Measurements from ENCODE around the gene RB1. TPM values are rescaled to one million over a fixed set of nuclear protein-coding genes. Genes with fewer than 3 reads are reported as not detected.

The RB1 gene
- total and polyA plus RNA-seq, 9 of the 15 experiments (the other 6 are each of a cell fraction or from before 2014, with no cell fraction given), result 5.0 to 23.8 (median 17.9) TPM

DNA sequence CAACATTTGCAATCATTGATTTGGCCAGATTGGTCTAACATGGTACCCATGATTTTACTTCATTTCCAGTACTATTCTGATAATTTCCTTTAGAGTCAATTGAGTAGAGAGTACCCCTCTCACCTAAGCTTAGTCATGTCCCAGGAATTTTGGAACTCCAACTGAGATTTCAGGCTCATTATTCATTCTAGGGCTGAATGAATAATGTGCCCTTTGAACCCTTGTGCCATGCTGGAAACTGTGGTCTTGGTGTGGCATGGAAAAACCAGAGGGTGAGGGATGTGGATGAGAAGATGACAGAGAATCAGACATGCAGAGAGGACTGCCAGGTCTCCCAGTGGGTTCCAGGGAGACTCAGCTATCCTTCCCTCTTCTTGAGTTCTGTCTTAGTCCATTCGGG lies 40.4 kb upstream of the RB1 start:
- Histone ChIP-seq H4K20me1 (replicated peaks; ENCODE audit: control insufficient read depth, insufficient read depth, low read length) (no peaks in the 10 kb centered on the region), H3K4me3 (no peak overlapping the region), H3K36me3 (ENCODE audit: control insufficient read depth, insufficient read depth, low read length) (peaks cover 26% of the 10 kb centered on the region; the same call in 1 of the 3 replicates), H3K4me1 (replicated peaks in 1 of 2; ENCODE audit: control insufficient read depth in 2 of 2, insufficient read depth in 2 of 2, low read length in 2 of 2) (no peaks in the 10 kb centered on the region), H3K79me2 (ENCODE audit: control insufficient read depth, insufficient read depth, low read length) (no peaks in the 10 kb centered on the region), H3K9me3 (replicated peaks; ENCODE audit: control insufficient read depth, insufficient read depth, low read depth, low read length) (no peaks in the 10 kb centered on the region), H2AFZ (ENCODE audit: low read depth, low read length) (no peak overlapping the region), H3K9me1 (ENCODE audit: control insufficient read depth, insufficient read depth, low read length) (no peaks in the 10 kb centered on the region), H3K27me3 (ENCODE audit: control insufficient read depth in 2 of 2, insufficient read depth in 2 of 2, low read length in 2 of 2) (no peaks in the 10 kb centered on the region), H3K27ac (ENCODE audit: extremely low read depth, low read depth, low read length) (no peak overlapping the region), H3K4me2 (ENCODE audit: insufficient read depth, low read length) (no peak overlapping the region), H3K9ac (ENCODE audit: insufficient read depth in 1 of 2, low read depth in 2 of 2, low read length in 2 of 2) (no peak overlapping the region)
- DNase-seq (ENCODE audit: extremely low read depth in 1 of 4, low spot score in 3 of 4) (no peak), ATAC-seq (no peak), FAIRE-seq (no peak)
- in situ Hi-C loops (cut with MboI), result no loop called here
- no CpG with 5 or more reads among the region's 1 CpG for WGBS (ENCODE audit: insufficient coverage, low coverage, missing lambda C conversion rate)
- CTCF ChIA-PET (ENCODE audit: low intra/inter-chr PET ratio), result no interaction called here
- POLR2A ChIA-PET, result interaction anchor here (0.9 kb wide), 1 partner anchor 10 kb away, joined by 3 read pairs; no protein-coding TSS in a partner anchor
- no TSS peak for BruUV-seq (replicated peaks)
- intact Hi-C loops (cut with micrococcal nuclease), result no loop called here
- TF ChIP-seq ZFP30 (CRISPR knock-in tag; IDR thresholded peaks at IDR 0.05; ENCODE audit: borderline replicate concordance) (no peak), PHB2 (IDR thresholded peaks at IDR 0.05; ENCODE audit: low read depth) (no peak), CBFA2T3 (IDR thresholded peaks at IDR 0.05) (no peak)
- TF ChIP-seq, protein P1, sequence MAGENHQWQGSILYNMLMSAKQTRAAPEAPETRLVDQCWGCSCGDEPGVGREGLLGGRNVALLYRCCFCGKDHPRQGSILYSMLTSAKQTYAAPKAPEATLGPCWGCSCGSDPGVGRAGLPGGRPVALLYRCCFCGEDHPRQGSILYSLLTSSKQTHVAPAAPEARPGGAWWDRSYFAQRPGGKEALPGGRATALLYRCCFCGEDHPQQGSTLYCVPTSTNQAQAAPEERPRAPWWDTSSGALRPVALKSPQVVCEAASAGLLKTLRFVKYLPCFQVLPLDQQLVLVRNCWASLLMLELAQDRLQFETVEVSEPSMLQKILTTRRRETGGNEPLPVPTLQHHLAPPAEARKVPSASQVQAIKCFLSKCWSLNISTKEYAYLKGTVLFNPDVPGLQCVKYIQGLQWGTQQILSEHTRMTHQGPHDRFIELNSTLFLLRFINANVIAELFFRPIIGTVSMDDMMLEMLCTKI (IDR thresholded peaks at IDR 0.05; ENCODE audit: partially characterized antibody), result no peak
- TF ChIP-seq, protein P2, sequence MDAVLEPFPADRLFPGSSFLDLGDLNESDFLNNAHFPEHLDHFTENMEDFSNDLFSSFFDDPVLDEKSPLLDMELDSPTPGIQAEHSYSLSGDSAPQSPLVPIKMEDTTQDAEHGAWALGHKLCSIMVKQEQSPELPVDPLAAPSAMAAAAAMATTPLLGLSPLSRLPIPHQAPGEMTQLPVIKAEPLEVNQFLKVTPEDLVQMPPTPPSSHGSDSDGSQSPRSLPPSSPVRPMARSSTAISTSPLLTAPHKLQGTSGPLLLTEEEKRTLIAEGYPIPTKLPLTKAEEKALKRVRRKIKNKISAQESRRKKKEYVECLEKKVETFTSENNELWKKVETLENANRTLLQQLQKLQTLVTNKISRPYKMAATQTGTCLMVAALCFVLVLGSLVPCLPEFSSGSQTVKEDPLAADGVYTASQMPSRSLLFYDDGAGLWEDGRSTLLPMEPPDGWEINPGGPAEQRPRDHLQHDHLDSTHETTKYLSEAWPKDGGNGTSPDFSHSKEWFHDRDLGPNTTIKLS (IDR thresholded peaks at IDR 0.05; ENCODE audit: borderline replicate concordance, low read depth), result no peak
- TF ChIP-seq, protein P3, sequence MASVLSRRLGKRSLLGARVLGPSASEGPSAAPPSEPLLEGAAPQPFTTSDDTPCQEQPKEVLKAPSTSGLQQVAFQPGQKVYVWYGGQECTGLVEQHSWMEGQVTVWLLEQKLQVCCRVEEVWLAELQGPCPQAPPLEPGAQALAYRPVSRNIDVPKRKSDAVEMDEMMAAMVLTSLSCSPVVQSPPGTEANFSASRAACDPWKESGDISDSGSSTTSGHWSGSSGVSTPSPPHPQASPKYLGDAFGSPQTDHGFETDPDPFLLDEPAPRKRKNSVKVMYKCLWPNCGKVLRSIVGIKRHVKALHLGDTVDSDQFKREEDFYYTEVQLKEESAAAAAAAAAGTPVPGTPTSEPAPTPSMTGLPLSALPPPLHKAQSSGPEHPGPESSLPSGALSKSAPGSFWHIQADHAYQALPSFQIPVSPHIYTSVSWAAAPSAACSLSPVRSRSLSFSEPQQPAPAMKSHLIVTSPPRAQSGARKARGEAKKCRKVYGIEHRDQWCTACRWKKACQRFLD (CRISPR knock-in tag; IDR thresholded peaks at IDR 0.05), result no peak
- TF ChIP-seq, protein P4, sequence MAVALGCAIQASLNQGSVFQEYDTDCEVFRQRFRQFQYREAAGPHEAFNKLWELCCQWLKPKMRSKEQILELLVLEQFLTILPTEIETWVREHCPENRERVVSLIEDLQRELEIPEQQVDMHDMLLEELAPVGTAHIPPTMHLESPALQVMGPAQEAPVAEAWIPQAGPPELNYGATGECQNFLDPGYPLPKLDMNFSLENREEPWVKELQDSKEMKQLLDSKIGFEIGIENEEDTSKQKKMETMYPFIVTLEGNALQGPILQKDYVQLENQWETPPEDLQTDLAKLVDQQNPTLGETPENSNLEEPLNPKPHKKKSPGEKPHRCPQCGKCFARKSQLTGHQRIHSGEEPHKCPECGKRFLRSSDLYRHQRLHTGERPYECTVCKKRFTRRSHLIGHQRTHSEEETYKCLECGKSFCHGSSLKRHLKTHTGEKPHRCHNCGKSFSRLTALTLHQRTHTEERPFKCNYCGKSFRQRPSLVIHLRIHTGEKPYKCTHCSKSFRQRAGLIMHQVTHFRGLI (CRISPR knock-in tag; IDR thresholded peaks at IDR 0.05), result no peak

Measured in K562 (cell line).